Activated T-helper 1 cell treated with anti-CD3 and anti-CD28 coated beads, Interleukin-12 subunit alpha, Interleukin-12 subunit beta, Interleukin-2, Interleukin-4 antibody, amounts not matched to agents 30 ng/mL and 10 ng/mL and 1 ng/mL, durations not matched to agents 14 hours and 24 hours and 36 hours (primary cell): ENCODE results near the gene POGLUT2. TPM values are rescaled to one million over a fixed set of nuclear protein-coding genes. Genes with fewer than 3 reads are reported as not detected.
"Not testable (repeated sequence)": the region's sequence is repeated elsewhere in the genome, so short reads cannot be mapped to it uniquely, and the experiment has no call there.

Experiments used
- DNase-seq: peaks from one replicate; pipeline ENCODE4 v3.0.0; 2021; ENCODE audit warnings: low spot score
- H3K27ac Mint-ChIP-seq: one replicate; pipeline ENCODE4 v1.8.0; 2021; ENCODE audit warnings: mild to moderate bottlenecking, mixed read lengths
- H3K27me3 Mint-ChIP-seq: one replicate; pipeline ENCODE4 v1.8.0; 2022; ENCODE audit warnings: mild to moderate bottlenecking, moderate library complexity, mixed read lengths; ENCODE audit not compliant: insufficient read depth
- H3K36me3 Mint-ChIP-seq: one replicate; pipeline ENCODE4 v1.8.0; 2021; ENCODE audit warnings: low read depth, mixed read lengths
- H3K4me1 Mint-ChIP-seq: one replicate; pipeline ENCODE4 v1.8.0; 2021; ENCODE audit warnings: low read depth, mixed read lengths
- H3K4me3 Mint-ChIP-seq: one replicate; pipeline ENCODE4 v1.8.0; 2021; ENCODE audit warnings: mild to moderate bottlenecking, moderate library complexity, mixed read lengths
- H3K9me3 Mint-ChIP-seq: one replicate; pipeline ENCODE4 v1.8.0; 2021; ENCODE audit warnings: mixed read lengths
- intact Hi-C: fragments of 100-400 bp; cut with micrococcal nuclease; formaldehyde crosslinking; loops from one replicate; pipeline ENCODE4 v1.15.1; 2024
- total RNA-seq: library from RNA; stranded (reverse); gene quantifications from 2 replicates; pipeline ENCODE4 v1.2.3, GENCODE V29; 2022

POGLUT2 gene
- total RNA-seq, 1 donor from 2014 or later = 15.8 TPM

GRCh38 chr13:102793611-102794355, 5.0 kb downstream of the POGLUT2 start:
- no peaks in the 10 kb centered on the region for H3K9me3 Mint-ChIP-seq
- no peak overlapping the region for H3K4me3 Mint-ChIP-seq
- peaks cover 15% of the 10 kb centered on the region for H3K4me1 Mint-ChIP-seq
- H3K36me3 Mint-ChIP-seq = peaks cover 33% of the 10 kb centered on the region
- intact Hi-C loops = no loop called here
- H3K27ac Mint-ChIP-seq = no peak overlapping the region
- DNase-seq = no peak
- H3K27me3 Mint-ChIP-seq = no peaks in the 10 kb centered on the region

- H3K27ac Mint-ChIP-seq = no peak overlapping the region
- intact Hi-C loops = no loop called here
- no peak for DNase-seq
- H3K36me3 Mint-ChIP-seq = peaks cover 41% of the 10 kb centered on the region
- no peaks in the 10 kb centered on the region for H3K9me3 Mint-ChIP-seq
- no peak overlapping the region for H3K4me3 Mint-ChIP-seq
- peaks cover 7% of the 10 kb centered on the region for H3K4me1 Mint-ChIP-seq
- H3K27me3 Mint-ChIP-seq = no peaks in the 10 kb centered on the region
Observed at GRCh38 chr13:102792396-102792795, 6.4 kb downstream of the POGLUT2 start.

GRCh38 chr13:102788683-102789082, 10.1 kb downstream of the POGLUT2 start:
- no peak for DNase-seq
- Mint-ChIP-seq H3K36me3 (peaks cover 57% of the 10 kb centered on the region), H3K4me3 (no peak overlapping the region), H3K27me3 (no peaks in the 10 kb centered on the region), H3K9me3 (no peaks in the 10 kb centered on the region), H3K27ac (no peak overlapping the region), H3K4me1 (peaks cover 4% of the 10 kb centered on the region)
- intact Hi-C loops = no loop called here

- Mint-ChIP-seq H3K4me1 (peaks cover 24% of the 10 kb centered on the region), H3K27me3 (no peaks in the 10 kb centered on the region), H3K4me3 (no peak overlapping the region), H3K9me3 (peaks cover 9% of the 10 kb centered on the region), H3K27ac (no peak overlapping the region), H3K36me3 (peaks cover 56% of the 10 kb centered on the region)
- intact Hi-C loops = no loop called here
- no peak for DNase-seq
Observed at GRCh38 chr13:102784483-102784882, 14.3 kb downstream of the POGLUT2 start.

GRCh38 chr13:102781591-102781990, 17.2 kb downstream of the POGLUT2 start:
- H3K36me3 Mint-ChIP-seq = peaks cover 36% of the 10 kb centered on the region
- intact Hi-C loops = no loop called here

GRCh38 chr13:102780656-102781055, 18.1 kb downstream of the POGLUT2 start:
- H3K27me3 Mint-ChIP-seq, DNase-seq, H3K9me3 Mint-ChIP-seq, intact Hi-C loops: not testable (repeated sequence)
- Mint-ChIP-seq H3K27ac (peak overlapping the region; percentile 94), H3K4me1 (peaks cover 45% of the 10 kb centered on the region), H3K36me3 (peaks cover 29% of the 10 kb centered on the region), H3K4me3 (peak overlapping the region; percentile 27)

More at GRCh38 chr13:102781591-102781990, 17.2 kb downstream of the POGLUT2 start:
- peaks cover 41% of the 10 kb centered on the region for H3K4me1 Mint-ChIP-seq
- H3K27me3 Mint-ChIP-seq = no peaks in the 10 kb centered on the region
- no peak overlapping the region for H3K4me3 Mint-ChIP-seq
- DNase-seq = no peak
- peaks cover 9% of the 10 kb centered on the region for H3K9me3 Mint-ChIP-seq
- no peak overlapping the region for H3K27ac Mint-ChIP-seq

- DNase-seq = peak; percentile 37
Observed at GRCh38 chr13:102779436-102780159, 19.2 kb downstream of the POGLUT2 start.

GRCh38 chr13:102777736-102778135, 21.0 kb downstream of the POGLUT2 start:
- peaks cover 26% of the 10 kb centered on the region for H3K36me3 Mint-ChIP-seq
- intact Hi-C loops = loop anchor here (10.0 kb wide), 1 partner anchor 1153 kb away; no protein-coding TSS in a partner anchor
- DNase-seq = no peak
- H3K4me1 Mint-ChIP-seq = peaks cover 63% of the 10 kb centered on the region
- H3K4me3 Mint-ChIP-seq = no peak overlapping the region
- peaks cover 9% of the 10 kb centered on the region for H3K9me3 Mint-ChIP-seq
- no peaks in the 10 kb centered on the region for H3K27me3 Mint-ChIP-seq
- no peak overlapping the region for H3K27ac Mint-ChIP-seq

More at GRCh38 chr13:102779436-102780159, 19.2 kb downstream of the POGLUT2 start:
- Mint-ChIP-seq H3K27ac (peak overlapping the region; percentile 94), H3K36me3 (peaks cover 27% of the 10 kb centered on the region), H3K4me1 (peaks cover 50% of the 10 kb centered on the region), H3K27me3 (no peaks in the 10 kb centered on the region), H3K4me3 (peak overlapping the region; percentile 57), H3K9me3 (peaks cover 9% of the 10 kb centered on the region)
- intact Hi-C loops = loop anchor here (1.0 to 10.0 kb wide), 4 partner anchors 20 to 1155 kb away; partner anchors contain the start of genes BIVM, ERCC5 and TPP2

GRCh38 chr13:102776271-102776670, 22.5 kb downstream of the POGLUT2 start:
- peaks cover 74% of the 10 kb centered on the region for H3K4me1 Mint-ChIP-seq
- intact Hi-C loops = loop anchor here (10.0 kb wide), 1 partner anchor 1151 kb away; no protein-coding TSS in a partner anchor
- no peaks in the 10 kb centered on the region for H3K27me3 Mint-ChIP-seq

GRCh38 chr13:102774591-102775520, 23.9 kb downstream of the POGLUT2 start:
- H3K4me1 Mint-ChIP-seq = peaks cover 74% of the 10 kb centered on the region
- intact Hi-C loops = loop anchor here (5.0 to 10.0 kb wide), 2 partner anchors 93 to 1150 kb away; no protein-coding TSS in a partner anchor

More at GRCh38 chr13:102776271-102776670, 22.5 kb downstream of the POGLUT2 start:
- Mint-ChIP-seq H3K9me3 (peaks cover 8% of the 10 kb centered on the region), H3K4me3 (no peak overlapping the region), H3K27ac (no peak overlapping the region), H3K36me3 (peaks cover 29% of the 10 kb centered on the region)
- no peak for DNase-seq

GRCh38 chr13:102774214-102774568, 24.6 kb downstream of the POGLUT2 start:
- Mint-ChIP-seq H3K4me1 (peaks cover 71% of the 10 kb centered on the region), H3K36me3 (peaks cover 27% of the 10 kb centered on the region), H3K9me3 (no peaks in the 10 kb centered on the region), H3K27ac (peak overlapping the region; percentile 95), H3K4me3 (peak overlapping the region; percentile 95), H3K27me3 (no peaks in the 10 kb centered on the region)
- no peak for DNase-seq
- intact Hi-C loops = loop anchor here (5.0 to 10.0 kb wide), 2 partner anchors 92 to 1149 kb away; no protein-coding TSS in a partner anchor

More at GRCh38 chr13:102774591-102775520, 23.9 kb downstream of the POGLUT2 start:
- Mint-ChIP-seq H3K36me3 (peaks cover 27% of the 10 kb centered on the region), H3K9me3 (no peaks in the 10 kb centered on the region), H3K27me3 (no peaks in the 10 kb centered on the region), H3K27ac (peak overlapping the region; percentile 95), H3K4me3 (peak overlapping the region; percentile 95)
- DNase-seq = no peak
